GM18526 (cell line): ENCODE measurements around the gene ZNF280B.

Source experiments
- POLR2A ChIP-seq: IDR thresholded peaks from 3 replicates; pipeline ENCODE4 v1.6.1; 2011; ENCODE audit not compliant: insufficient read length; ENCODE audit errors: extremely low read depth

The ZNF280B gene

DNA sequence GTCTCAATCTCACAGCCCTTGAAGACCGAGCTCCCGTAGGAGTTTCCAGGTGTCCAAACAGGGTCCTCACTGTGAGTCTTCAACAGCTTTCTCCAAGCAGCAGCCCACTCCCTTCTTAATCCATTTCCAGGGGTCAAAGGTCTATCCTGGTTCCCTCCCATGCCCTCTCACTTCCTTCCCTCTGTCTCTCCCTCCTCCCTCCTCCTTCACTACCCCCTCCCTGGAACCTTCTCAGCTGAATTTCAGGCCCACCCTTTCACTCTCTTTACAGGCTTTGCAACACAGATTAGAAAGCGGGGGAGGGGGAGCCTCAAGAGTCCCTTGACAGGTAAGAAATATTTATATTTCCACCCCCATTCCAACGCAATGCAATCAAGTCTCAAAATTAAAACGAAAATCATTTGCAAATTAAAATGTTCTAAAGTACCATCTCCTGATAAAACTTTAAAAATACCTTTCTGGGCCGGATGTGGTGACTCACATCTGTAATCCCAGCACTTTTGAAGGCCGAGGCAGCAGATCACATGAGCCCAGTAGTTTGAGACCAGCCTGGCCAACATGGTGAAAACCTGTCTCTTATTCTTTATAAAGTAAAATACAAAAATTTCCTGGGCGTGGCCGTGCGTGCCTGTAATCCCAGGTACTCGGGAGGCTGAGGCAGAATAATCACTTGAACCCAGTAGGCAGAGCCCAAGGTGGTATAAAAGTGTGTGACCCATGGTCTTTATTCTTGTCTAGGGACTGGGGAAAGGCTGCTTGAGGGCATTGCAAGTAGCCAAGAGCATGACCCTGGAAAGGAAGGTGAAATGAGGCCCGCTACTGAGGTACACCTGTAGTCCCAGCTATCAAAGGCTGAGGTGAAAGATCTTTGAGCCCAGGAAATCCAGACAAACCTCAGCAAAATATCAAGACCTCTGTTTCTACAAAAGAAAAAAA, 12.4 kb upstream of the ZNF280B start:
- TF ChIP-seq POLR2A, result no peak

DNA sequence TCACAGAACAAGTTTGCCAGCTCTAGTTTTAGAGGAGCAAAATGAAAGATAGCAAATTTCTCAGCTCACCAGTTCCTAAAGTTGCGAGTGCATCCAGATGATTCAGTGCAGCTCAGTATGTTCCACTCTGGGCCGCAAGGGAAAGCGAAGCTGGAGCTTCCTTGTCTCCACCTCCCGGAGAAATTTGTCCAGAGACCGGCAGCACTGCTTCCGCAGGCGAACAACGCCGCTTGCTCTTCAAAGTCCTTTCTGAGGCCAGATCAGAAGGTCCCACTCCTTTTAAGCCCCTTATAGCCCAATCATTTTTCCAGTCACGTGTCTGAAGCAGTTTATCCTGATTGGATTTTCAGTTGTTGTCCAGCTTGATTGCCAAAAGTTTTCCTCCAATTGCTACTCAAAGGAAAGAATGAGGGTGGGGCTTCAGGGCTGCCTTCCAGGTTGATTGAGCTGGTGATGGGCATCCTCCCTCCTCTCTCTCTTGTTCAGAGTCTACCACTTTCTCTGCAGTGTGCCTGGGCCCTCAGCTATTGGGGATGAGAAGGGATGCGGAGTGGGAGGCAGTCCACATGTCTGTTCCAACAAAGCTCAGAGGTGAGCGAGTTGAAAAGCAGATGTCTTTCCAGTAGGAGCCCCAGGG, 11.6 kb upstream of the ZNF280B start, which contains the start of gene ZNF280A:
Gene ZNF280A (minus strand): TSS at position 251 of the 637 bp plus-strand sequence. CDS start 4,640 bp downstream, outside the sequence.
- TF ChIP-seq POLR2A, result no peak

DNA sequence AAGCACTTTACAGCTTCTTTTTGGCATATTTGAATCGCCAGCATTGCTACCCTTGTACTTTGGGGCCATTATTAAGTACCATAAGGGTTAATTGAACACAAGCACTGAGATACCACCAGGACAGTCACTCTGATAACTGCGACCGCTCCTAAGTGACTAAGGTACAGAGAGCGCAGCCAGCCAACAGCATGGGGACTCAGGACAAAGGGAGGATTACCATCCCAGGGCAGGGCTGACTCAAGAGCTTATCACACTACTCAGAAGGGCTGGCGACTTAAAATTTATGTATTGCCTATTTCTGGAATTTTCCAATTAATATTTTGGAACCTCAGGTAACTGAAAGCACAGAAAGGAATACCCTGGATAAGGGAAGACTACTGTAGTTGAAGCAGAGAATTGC, 11.0 kb upstream of the ZNF280B start:
- no peak for TF ChIP-seq POLR2A

DNA sequence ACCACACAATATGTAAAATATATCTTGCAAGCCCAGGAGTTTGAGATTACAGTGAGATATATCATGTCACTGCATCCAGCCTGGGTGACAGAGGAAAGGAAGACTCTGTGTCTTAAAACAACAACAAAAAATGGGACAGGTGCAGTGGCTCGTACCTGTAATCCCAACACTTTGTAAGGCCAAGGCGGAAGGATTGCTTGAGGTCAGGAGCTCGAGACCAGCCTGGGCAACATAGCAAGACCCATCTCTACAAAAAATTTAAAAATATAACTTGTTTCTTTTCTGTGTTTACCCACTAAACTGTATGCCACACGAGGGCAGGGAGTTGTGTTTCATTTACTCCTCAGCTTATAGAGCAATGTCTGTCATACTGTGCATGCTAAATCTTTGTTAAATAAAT, 8.4 kb upstream of the ZNF280B start:
- no peak for TF ChIP-seq POLR2A

DNA sequence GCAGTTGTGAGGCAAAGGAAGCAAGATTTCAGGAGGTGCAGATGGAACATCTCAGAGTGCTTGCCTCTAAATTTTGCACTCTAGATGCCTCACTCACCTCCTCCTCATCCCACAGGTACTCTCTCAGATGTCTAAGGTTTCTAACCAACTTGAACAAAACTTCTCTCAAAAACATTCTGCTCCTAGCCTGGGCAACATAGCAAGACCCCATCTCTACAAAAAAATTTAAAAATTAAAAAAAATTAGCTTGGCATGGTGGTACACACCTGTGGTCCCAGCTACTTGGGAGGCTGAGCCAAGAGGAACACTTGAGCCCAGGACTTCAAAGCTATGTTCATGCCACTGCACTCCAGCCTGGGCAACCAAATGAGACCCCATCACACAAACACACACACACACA, 7.3 kb upstream of the ZNF280B start:
- TF ChIP-seq POLR2A, result no peak

DNA sequence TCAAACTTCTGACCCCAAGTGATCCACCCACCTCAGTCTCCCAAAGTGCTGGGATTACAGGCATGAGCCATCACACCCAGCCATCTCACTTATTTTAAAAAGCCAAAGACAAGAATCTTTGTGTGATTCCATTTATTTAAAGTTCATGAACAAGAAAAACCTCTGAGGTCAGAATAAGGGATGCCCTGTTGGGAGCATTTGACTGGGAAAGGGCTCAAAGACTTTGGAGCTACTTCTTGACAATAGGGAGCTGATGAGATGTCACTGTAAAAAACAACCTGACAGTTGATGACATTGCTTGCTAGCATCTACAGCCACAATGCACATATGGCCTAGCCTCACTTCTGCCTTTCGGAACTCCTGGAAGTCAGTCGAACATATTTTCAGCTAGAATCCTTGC, 5.1 kb upstream of the ZNF280B start:
- no peak for TF ChIP-seq POLR2A

DNA sequence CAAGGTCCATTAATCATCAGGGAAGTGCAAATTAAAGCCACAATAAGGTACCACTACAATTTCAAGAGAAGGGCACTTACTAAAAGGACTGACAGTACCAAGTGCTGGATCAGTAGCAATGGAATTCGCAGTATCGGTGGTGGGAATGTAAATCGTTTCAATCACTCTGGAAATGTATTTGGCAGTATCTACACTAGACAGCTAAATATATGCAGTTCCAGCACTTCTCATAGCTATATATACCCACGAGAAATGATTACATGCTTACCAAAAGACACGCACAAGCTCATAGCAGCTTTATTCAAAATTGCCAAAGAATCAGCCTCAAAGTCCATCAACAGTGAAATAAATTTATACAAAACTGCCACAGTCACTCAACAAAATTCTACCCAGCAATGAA, 4.4 kb upstream of the ZNF280B start:
- no peak for TF ChIP-seq POLR2A

DNA sequence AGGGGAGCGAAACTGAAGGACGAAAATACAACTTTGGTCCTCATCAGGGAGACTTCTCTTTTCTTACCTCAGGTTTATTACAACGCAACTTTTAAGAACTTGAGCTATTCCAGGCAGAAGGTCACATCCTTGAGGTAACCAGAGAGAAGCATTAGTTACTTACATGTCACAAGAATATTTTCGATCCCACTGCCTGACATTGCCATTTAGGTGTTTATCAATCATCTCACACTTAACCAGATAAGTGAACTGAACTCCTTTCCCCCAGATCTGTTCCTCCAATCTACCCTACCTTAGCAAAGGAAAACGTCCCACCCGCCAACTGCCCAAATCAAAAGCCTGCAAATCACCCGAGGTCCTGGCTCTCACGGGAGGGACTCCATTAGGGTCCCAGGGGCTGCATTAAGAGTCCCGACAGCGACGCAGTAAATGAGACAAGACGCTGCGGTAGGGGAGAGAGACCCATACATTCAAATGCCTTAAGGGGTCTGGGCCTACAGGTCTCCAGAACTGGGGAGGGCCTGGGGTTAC, 734 bp downstream of the ZNF280B start:
- no peak for TF ChIP-seq POLR2A

DNA sequence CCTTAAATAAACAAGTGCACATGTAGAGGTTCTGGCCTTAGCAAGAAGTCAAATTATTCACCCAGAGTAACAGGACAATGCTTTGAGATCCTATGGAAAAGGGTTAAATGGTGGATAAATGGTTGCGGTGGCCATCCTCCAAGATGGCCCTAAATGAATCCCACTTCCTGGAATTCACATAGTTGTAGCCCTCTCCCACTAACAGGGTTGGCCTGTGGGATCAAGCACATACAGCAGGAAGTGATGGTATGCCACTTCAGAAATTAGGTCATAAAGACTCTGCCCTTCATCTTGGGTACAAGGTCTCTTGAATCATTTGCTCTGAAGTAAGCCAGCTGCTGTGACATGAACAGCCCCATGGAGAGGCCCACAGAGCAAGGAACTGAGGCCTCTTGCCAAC, 1.8 kb downstream of the ZNF280B start:
- TF ChIP-seq POLR2A, result no peak

DNA sequence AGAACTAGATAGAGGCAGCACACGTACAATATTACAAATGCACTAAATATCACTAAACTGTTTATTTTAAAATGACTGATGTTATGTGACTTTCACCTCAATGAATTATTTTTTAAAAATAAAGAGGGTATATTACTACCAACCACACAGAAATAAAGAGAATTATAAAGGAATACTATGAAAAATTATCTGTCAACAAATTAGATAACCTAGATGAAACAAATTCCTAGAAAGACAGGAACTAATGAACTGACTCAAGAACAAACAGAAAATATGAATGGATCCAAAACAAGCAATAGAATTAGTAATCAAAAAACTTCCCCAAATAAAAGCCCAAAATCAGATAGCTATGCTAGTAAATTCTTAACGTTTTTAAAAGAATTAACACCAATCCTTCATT, 10.3 kb downstream of the ZNF280B start:
- TF ChIP-seq POLR2A, result no peak

DNA sequence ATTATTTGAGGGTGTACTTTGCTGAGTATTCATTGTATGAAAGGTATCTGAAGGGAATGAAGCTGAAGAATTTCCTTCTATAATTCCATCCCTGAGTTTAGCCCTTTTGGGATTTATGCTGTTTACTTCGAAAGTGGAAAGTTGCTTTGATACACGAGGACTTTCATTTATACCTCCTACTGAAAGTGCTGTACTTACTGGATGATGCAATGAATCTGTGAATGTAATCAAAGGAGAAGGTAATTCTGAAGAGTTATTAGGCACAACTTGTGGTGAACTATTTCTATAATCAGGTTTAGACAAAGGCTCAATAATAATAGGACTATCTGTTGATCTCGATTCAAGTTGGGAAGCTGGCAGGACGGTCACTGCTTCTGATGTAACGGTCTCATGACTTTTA, 19.8 kb downstream of the ZNF280B start:
- TF ChIP-seq POLR2A, result no peak

DNA sequence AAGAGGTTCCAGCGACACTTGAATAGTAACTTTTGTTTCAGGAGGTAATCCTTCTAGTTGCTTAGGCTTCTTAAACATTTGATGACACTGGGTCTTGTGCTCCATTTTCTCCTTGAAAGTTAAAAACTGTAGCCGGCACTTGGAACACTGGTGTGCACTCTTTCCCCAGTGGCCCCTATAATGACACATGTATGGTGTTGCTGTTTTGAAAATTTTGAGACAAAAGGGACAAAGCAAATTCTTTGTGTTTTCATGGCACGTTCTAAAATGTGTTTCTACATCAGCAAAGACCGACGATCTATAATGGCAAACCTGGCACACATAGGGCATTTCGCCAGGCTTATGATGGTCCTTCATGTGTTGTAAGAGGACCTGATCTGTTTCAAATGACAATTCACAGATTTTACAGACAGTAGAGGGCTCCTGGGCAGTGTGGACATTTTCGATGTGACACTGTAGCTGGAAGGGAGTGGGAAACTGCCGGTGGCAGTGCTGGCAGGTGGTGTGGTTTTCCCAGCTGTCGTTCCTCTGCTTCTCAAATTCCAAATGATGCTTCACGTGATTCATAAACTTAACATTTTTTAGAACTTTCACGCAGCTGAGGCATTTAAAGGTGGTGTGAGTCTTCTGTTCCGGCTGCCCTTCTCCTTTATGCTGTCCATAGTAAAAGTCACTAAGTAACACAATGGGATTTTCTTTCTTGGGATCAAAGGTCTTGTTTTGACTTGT, 20.5 kb downstream of the ZNF280B start:
- no peak for TF ChIP-seq POLR2A

DNA sequence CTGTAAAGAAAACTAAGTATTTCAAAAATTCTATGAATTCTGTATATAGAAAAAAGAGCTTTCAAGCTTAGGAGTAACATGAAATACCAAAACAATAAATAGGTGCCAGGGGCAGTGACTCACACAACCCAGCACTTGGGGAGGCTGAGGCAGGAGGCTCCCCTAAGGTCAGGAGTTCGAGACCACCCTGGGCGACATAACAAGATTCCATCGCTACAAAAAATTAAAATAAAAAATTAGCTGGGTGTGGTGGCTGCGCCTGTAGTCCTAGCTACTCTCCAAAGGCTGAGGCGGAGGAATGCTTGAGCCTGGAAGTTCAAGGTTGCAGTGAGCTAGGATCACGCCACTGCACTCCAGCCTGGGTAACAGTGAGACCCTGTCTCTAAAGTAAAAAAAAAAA, 21.5 kb downstream of the ZNF280B start:
- TF ChIP-seq POLR2A, result no peak

DNA sequence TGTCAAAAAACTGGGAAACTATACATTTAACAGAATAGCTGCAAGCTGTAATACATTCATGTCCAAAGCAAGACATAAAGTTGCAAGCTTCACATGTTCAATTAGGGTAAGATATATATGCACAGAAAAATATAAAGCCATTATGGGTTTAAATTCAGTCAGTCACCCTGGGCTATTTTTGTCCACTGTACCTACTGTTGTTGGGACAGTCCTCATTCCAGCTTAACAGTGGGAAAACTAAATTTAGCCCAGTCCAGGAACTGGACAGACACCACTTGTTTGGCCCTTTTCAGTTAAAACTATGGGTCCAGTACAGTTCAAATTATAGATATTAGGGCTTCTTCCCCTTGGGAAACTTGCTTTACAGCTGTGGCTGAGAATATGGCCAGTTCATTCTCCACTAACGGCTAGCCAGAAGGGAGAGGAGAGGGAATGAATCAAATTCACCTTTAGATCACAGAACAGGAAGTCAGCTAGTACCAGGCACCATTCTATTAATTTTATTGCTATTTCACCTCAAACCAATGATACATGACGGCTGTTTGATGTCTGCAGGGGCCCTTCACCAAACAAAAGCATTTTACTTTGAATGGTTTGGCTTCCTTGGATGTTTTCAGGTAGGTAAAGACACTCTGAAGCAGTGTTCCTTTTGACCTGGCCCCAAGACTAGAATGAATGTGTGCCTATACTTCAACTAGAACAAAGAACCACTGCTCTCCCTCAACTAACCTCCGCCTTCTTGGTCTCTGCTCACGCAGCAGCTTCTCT, 22.2 kb downstream of the ZNF280B start:
- no peak for TF ChIP-seq POLR2A

DNA sequence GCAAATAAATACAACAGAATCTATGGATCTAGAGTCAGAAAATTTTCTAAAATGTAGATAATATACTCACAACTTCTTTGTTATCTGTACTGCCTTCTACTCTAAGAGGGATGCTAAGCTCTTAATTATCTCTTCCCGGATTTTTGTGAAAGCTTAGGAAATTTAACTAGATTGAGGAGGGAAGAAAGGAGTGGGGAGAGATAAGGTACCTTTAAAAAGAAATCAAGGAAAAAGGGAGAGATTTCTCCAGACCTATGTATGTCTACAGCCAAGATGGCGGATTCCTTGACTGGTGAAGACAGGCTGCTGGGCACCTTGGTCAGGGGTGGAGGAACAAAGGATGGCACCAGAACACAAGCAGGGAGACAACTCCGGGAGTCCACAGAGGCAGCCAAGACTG, 23.0 kb downstream of the ZNF280B start:
- no peak for TF ChIP-seq POLR2A
